ENCODE measurements around the gene FNBP1.
A peak's percentile ranks its signal among the peaks of the same experiment; 100 is the strongest.

FNBP1 gene

GRCh38 chr9:129962889-129963703, 79.9 kb downstream of the FNBP1 start:
- peak overlapping the region; percentile 72 for H3K4me3 ChIP-seq
- no peak for TF ChIP-seq CTCF (IDR thresholded peaks at IDR 0.05)
- DNase-seq (ENCODE audit: low spot score) = peak; percentile 77
- peak overlapping the region; percentile 92 to 93 for H3K27ac ChIP-seq

GRCh38 chr9:129962451-129962864, 80.5 kb downstream of the FNBP1 start:
- peak overlapping the region; percentile 92 to 93 for H3K27ac ChIP-seq
- TF ChIP-seq CTCF (IDR thresholded peaks at IDR 0.05) = no peak
- H3K4me3 ChIP-seq = peak overlapping the region; percentile 72
- no peak for DNase-seq (ENCODE audit: low spot score)

- no peak for DNase-seq (ENCODE audit: low spot score)
- H3K4me3 ChIP-seq = no peak overlapping the region
- peak overlapping the region in 1 of 2 donors; percentile 46 for H3K27ac ChIP-seq
- no peak for TF ChIP-seq CTCF (IDR thresholded peaks at IDR 0.05)
Measured at GRCh38 chr9:129958796-129959195, 84.2 kb downstream of the FNBP1 start.

GRCh38 chr9:129954868-129955550, 88.0 kb downstream of the FNBP1 start:
- Histone ChIP-seq H3K4me3 (no peak overlapping the region), H3K27ac (peak overlapping the region; percentile 9 to 48)
- no peak for TF ChIP-seq CTCF (IDR thresholded peaks at IDR 0.05)
- no peak for DNase-seq (ENCODE audit: low spot score)

- TF ChIP-seq CTCF (IDR thresholded peaks at IDR 0.05) = no peak
- Histone ChIP-seq H3K4me3 (no peak overlapping the region), H3K27ac (no peak overlapping the region)
- DNase-seq (ENCODE audit: low spot score) = no peak
Measured at GRCh38 chr9:129953736-129954135, 89.3 kb downstream of the FNBP1 start.

GRCh38 chr9:129952337-129952736, 90.7 kb downstream of the FNBP1 start:
- DNase-seq (ENCODE audit: low spot score) = no peak
- H3K27ac ChIP-seq = no peak overlapping the region
- TF ChIP-seq CTCF (IDR thresholded peaks at IDR 0.05) = no peak
- no peak overlapping the region for H3K4me3 ChIP-seq

Data from coronary artery (tissue), 2 donors.